Heart left ventricle (tissue), 13 donors: ENCODE data around the gene HOXD12.

Experiments used
- POLR2A ChIP-seq, 2 donors: fragments of 450-650 bp; IDR thresholded peaks; one replicate each; pipeline ENCODE4 v1.6.1; 2017; ENCODE audit warnings: antibody characterized with exemption in 2 of 2, mild to moderate bottlenecking in 2 of 2, moderate library complexity in 2 of 2
- TF ChIP-seq, protein P1 (sequence below), 12 donors: fragments of 200-600 bp; sonication (generic) in 4 of 12; IDR thresholded peaks; one replicate each; pipeline versions ENCODE4 v1.5.0 to v1.8.0; 2018 to 2022; ENCODE audit warnings: antibody characterized with exemption in 12 of 12, mild to moderate bottlenecking in 5 of 12
- donor health status: ischemic (EF 13 %, LVEDD 7.1; RV severe dilation, severe dysfunction).
- donor health status: DM: no; HTN: yes; CAD: no.
- donor health status: DM: no; HTN: no; CAD: no.
- donor health status: ischemic (EF 25% LVEDD 6.9; RV normal size, moderate dysfunction).
- donor health status: ischemic (EF 25% LVEDD 5.7; RV mildly dilated, moderate dysfunction).
- donor health status: ischemic (EF 35%, LVEDD 5.7; RV mildly dilated, moderate dysfunction).
- donor health status: nonischemic (EF 11% LVEDD 7.7; RV severe dilation, severe dysfunction).
- donor health status: DM: yes; HTN: yes; CAD: no.
- donor health status: PGD.
- donor health status: ischemic (EF 29% LVEDD 5.4; RV normal size, mild dysfunction).
- donor health status: nonischemic (EF 23%, LVEDD 6.1; RV moderate dilation, normal function).

DNA sequence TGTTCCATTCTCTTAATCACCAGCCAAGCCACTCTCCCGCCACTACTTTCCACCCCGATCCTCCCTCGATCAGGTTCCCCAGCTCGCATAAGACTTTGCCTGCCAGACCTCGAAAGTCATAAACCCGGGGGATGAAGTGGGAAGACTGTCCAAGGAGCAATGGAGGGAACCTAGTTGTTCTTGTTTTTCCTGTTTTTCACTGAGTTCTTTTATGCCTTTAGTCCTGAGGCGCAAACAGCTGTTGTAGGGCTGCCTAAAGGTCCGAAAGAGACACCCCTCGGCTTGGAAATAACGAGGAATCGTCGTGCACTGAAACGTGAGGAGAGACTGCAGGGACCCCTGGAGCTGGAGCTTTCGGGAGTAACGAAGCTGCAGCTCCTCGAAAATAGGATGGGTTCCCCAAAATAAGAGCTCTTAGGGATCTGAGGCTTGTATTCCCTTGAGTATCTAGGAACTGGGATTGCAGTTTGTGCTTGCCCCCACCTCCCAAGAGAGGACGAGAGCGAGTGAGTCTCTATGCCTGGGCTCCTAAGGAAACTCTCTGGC, 1.7 kb upstream of the HOXD12 start:
- TF ChIP-seq POLR2A (IDR thresholded peaks at IDR 0.05): no peak
- TF ChIP-seq, protein P1, sequence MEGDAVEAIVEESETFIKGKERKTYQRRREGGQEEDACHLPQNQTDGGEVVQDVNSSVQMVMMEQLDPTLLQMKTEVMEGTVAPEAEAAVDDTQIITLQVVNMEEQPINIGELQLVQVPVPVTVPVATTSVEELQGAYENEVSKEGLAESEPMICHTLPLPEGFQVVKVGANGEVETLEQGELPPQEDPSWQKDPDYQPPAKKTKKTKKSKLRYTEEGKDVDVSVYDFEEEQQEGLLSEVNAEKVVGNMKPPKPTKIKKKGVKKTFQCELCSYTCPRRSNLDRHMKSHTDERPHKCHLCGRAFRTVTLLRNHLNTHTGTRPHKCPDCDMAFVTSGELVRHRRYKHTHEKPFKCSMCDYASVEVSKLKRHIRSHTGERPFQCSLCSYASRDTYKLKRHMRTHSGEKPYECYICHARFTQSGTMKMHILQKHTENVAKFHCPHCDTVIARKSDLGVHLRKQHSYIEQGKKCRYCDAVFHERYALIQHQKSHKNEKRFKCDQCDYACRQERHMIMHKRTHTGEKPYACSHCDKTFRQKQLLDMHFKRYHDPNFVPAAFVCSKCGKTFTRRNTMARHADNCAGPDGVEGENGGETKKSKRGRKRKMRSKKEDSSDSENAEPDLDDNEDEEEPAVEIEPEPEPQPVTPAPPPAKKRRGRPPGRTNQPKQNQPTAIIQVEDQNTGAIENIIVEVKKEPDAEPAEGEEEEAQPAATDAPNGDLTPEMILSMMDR (IDR thresholded peaks at IDR 0.05): no peak
